ENCODE data around the gene SHROOM1. TPM values are rescaled to one million over a fixed set of nuclear protein-coding genes. Genes with fewer than 3 reads are reported as not detected.

SHROOM1 gene
- total and polyA plus RNA-seq, 4 experiments from 2014 or later, result 0.49 TPM; not detected in 3

DNA sequence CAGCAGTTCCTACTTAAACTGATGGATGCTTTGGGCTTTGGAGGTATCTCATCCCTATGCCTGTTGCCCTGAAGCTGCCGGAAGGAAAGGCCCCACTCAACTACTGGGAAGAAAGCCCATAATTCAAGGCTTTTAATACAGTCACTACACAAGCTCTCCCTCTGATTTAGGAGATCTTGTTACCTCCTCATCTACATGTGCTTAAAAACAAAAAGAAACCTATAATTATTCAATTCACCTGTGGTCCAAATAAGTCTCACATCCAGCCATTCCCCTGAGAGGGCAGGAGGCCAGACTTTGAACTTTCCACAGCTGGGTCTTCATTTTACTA lies 42.3 kb upstream of the SHROOM1 start:
- Histone ChIP-seq H3K4me3 (ENCODE audit: low read length in 2 of 2) (no peak overlapping the region), H3K9me3 (ENCODE audit: control insufficient read depth in 1 of 2, low read length in 2 of 2) (no peaks in the 10 kb centered on the region), H3K36me3 (ENCODE audit: insufficient read depth, low read length) (peaks cover 14% of the 10 kb centered on the region), H3K4me1 (ENCODE audit: insufficient read depth, low read length) (peaks cover 3% of the 10 kb centered on the region), H3K27ac (ENCODE audit: low read depth, low read length) (no peak overlapping the region), H3K27me3 (ENCODE audit: insufficient read depth, low read length) (no peaks in the 10 kb centered on the region)
- H3K36me3 Mint-ChIP-seq, result peaks cover 12 to 56% of the 10 kb centered on the region in 2 donors
- H3K27me3 Mint-ChIP-seq, result no peaks in the 10 kb centered on the region
- peak overlapping the region in 6 of 7 donors; percentile 6 to 73 (median 36) for H3K27ac Mint-ChIP-seq
- no peaks in the 10 kb centered on the region for H3K9me3 Mint-ChIP-seq
- ChIA-PET CTCF (ENCODE audit: partially characterized antibody) (interaction anchor here (1.3 to 2.0 kb wide), 2 partner anchors 11 to 53 kb away, joined by 4 to 9 read pairs; no protein-coding TSS in a partner anchor), POLR2A (ENCODE audit: partially characterized antibody) (no interaction called here)
- intact Hi-C loops (cut with micrococcal nuclease), result no loop called here
- no peak for DNase-seq
- H3K4me1 Mint-ChIP-seq, result peaks cover 0 to 3% (median 1%) of the 10 kb centered on the region in 4 donors
- H3K4me3 Mint-ChIP-seq, result no peak overlapping the region

DNA sequence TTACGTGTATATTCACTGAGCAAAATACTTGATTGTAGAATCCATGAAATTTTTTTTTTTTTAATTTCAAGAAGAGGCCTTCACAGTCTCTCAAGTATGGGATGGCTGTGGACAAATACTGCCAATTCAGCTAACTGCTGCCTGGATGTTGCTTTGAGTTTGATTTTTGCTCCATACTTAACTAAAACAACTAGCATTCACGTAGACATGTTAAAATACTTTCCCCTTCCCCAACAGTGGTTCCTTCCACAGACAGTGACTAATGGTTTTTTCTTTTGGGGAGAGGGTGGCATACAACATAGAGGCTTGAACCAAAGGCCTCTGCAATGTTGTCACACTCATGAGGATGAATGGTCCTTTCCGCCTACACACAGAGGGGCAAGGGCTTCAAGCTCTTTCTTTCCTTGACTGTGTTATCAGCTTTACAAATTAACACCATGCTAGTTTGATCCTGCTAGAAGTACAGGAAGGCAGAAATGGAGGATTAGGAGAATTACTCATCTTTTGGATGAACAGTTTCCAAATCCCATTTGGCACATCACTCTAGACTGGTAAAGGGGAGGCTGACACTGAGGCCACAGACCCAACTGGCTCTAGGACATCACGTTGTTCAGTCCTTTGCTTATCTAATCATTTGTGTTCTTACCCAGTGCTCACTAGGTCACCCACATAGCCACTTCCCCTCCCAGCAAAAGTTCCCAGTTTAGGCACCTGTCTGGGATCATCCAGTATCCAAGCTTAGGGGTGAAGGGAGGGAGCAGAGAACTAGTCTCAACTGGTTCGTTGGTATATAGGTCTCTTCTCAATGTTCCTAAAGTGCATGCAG lies 41.2 kb upstream of the SHROOM1 start:
- Mint-ChIP-seq H3K36me3 (peaks cover 12 to 57% of the 10 kb centered on the region in 2 donors), H3K9me3 (no peaks in the 10 kb centered on the region), H3K27ac (peak overlapping the region; percentile 9 to 64 (median 30)), H3K4me3 (no peak overlapping the region), H3K4me1 (peaks cover 7 to 13% (median 9%) of the 10 kb centered on the region in 4 donors), H3K27me3 (no peaks in the 10 kb centered on the region)
- ChIA-PET CTCF (ENCODE audit: partially characterized antibody) (interaction anchor here (1.3 to 2.0 kb wide), 2 partner anchors 12 to 52 kb away, joined by 4 to 9 read pairs; no protein-coding TSS in a partner anchor), POLR2A (ENCODE audit: partially characterized antibody) (interaction anchor here (0.5 to 1.1 kb wide), 2 partner anchors 180 to 196 kb away, joined by 3 to 4 read pairs; partner anchors contain the start of gene HSPA4)
- H3K27ac ChIP-seq (ENCODE audit: low read depth, low read length), result no peak overlapping the region
- no peak for DNase-seq
- intact Hi-C loops (cut with micrococcal nuclease), result no loop called here
- no peak overlapping the region for H3K4me3 ChIP-seq (ENCODE audit: low read length in 2 of 2)
- H3K9me3 ChIP-seq (ENCODE audit: control insufficient read depth in 1 of 2, low read length in 2 of 2), result no peaks in the 10 kb centered on the region
- no peaks in the 10 kb centered on the region for H3K27me3 ChIP-seq (ENCODE audit: insufficient read depth, low read length)
- H3K4me1 ChIP-seq (ENCODE audit: insufficient read depth, low read length), result peaks cover 13% of the 10 kb centered on the region
- H3K36me3 ChIP-seq (ENCODE audit: insufficient read depth, low read length), result peaks cover 8% of the 10 kb centered on the region

DNA sequence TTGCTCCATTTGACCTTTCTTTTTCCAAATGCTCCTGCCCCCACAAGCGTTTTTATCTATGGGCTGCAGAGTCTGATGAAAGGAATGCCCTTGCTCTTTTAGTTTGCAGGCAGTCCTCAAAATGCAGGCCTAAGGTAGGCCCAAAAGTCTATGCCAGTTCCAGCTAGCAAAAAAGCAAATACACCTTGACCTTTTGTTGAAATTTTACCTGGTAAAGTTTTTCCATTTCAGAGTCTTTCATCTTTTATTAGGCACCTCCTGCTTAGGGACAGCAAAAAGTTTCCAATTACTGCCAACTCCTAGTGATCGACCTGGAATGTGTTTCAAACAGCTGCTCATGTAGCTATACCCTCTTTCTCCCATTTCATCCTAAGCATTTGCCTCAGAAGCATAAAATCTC lies 40.4 kb upstream of the SHROOM1 start:
- POLR2A ChIA-PET (ENCODE audit: partially characterized antibody), result interaction anchor here (0.5 to 1.1 kb wide), 2 partner anchors 181 to 196 kb away, joined by 3 to 4 read pairs; partner anchors contain the start of gene HSPA4
- Mint-ChIP-seq H3K4me1 (peaks cover 14 to 22% (median 16%) of the 10 kb centered on the region in 4 donors), H3K4me3 (peak overlapping the region in 1 of 8 donors; percentile 15), H3K9me3 (no peaks in the 10 kb centered on the region), H3K27ac (peak overlapping the region in 6 of 7 donors; percentile 47 to 74 (median 66)), H3K27me3 (no peaks in the 10 kb centered on the region), H3K36me3 (peaks cover 12 to 58% of the 10 kb centered on the region in 2 donors)
- no peak overlapping the region for H3K4me3 ChIP-seq (ENCODE audit: low read length in 2 of 2)
- intact Hi-C loops (cut with micrococcal nuclease), result no loop called here
- H3K4me1 ChIP-seq (ENCODE audit: insufficient read depth, low read length), result peaks cover 16% of the 10 kb centered on the region
- no peaks in the 10 kb centered on the region for H3K27me3 ChIP-seq (ENCODE audit: insufficient read depth, low read length)
- no peaks in the 10 kb centered on the region for H3K9me3 ChIP-seq (ENCODE audit: control insufficient read depth in 1 of 2, low read length in 2 of 2)
- peaks cover 8% of the 10 kb centered on the region for H3K36me3 ChIP-seq (ENCODE audit: insufficient read depth, low read length)
- no peak for DNase-seq
- H3K27ac ChIP-seq (ENCODE audit: low read depth, low read length), result no peak overlapping the region
- CTCF ChIA-PET (ENCODE audit: partially characterized antibody), result interaction anchor here (2.0 kb wide), 1 partner anchor 12 kb away, joined by 9 read pairs; no protein-coding TSS in a partner anchor

DNA sequence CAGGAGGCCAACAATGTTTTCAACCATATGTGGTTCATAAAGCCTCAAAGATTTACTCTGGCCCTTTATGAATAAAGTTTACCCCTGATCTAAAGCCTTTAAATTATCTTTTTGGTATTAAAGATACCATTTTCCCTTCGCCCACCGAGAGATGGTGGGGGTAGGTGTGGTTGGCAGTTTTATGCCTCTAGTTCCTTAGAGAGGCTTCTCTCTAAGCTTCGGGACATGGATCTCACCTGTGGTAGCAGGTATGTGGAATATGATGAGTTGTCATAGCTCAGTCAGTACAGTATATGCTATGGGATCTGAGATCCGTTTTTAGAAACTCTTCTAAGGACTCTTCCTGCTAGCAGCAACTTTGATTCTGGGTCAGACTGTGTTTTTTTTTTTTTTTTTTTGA lies 38.3 kb upstream of the SHROOM1 start:
- H3K4me3 Mint-ChIP-seq, result peak overlapping the region in 6 of 8 donors; percentile 40 to 99 (median 61)
- Histone ChIP-seq H3K36me3 (ENCODE audit: insufficient read depth, low read length) (peaks cover 8% of the 10 kb centered on the region), H3K27ac (ENCODE audit: low read depth, low read length) (no peak overlapping the region), H3K27me3 (ENCODE audit: insufficient read depth, low read length) (no peaks in the 10 kb centered on the region), H3K4me3 (ENCODE audit: low read length in 2 of 2) (no peak overlapping the region), H3K9me3 (ENCODE audit: control insufficient read depth in 1 of 2, low read length in 2 of 2) (no peaks in the 10 kb centered on the region), H3K4me1 (ENCODE audit: insufficient read depth, low read length) (peaks cover 21% of the 10 kb centered on the region)
- peaks cover 12 to 47% of the 10 kb centered on the region in 2 donors for H3K36me3 Mint-ChIP-seq
- H3K4me1 Mint-ChIP-seq, result peaks cover 18 to 29% (median 22%) of the 10 kb centered on the region in 4 donors
- ChIA-PET POLR2A (ENCODE audit: partially characterized antibody) (interaction anchor here (0.9 to 1.2 kb wide), 2 partner anchors 8 to 18 kb away, joined by 3 read pairs; no protein-coding TSS in a partner anchor), CTCF (ENCODE audit: partially characterized antibody) (interaction anchor here (0.7 to 4.3 kb wide), 3 partner anchors 15 to 594 kb away, joined by 4 to 23 read pairs (median 6); partner anchors contain the start of gene SHROOM1)
- no peak for DNase-seq
- no peaks in the 10 kb centered on the region for H3K27me3 Mint-ChIP-seq
- intact Hi-C loops (cut with micrococcal nuclease), result loop anchor here (5.0 kb wide), 1 partner anchor 121 kb away; the partner anchor contains the start of gene CCNI2
- peak overlapping the region; percentile 68 to 100 (median 79) for H3K27ac Mint-ChIP-seq
- no peaks in the 10 kb centered on the region for H3K9me3 Mint-ChIP-seq

DNA sequence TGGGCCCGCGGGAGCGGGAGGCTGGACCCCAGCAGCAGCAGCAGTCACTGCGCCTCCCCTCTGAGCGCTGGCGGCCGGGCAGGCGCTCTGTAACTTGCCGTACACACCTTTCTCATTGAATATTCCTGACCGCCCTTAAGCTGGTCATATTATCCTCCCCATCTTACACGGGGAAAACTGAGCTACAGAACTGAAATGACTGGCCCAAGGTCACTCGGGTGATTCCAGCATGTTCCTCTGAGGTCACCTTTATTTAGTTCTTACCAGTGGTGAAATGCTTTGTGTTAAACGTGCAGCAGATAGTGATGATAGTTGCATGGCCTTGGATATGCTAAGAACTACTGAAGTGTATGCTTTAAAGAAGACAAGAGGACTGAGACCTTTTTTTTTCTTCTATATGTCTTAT lies 36.6 kb upstream of the SHROOM1 start:
- ChIA-PET CTCF (ENCODE audit: partially characterized antibody) (interaction anchor here (1.5 to 4.3 kb wide), 2 partner anchors 16 to 341 kb away, joined by 3 to 23 read pairs; no protein-coding TSS in a partner anchor), POLR2A (ENCODE audit: partially characterized antibody) (interaction anchor here (0.7 to 2.4 kb wide), 9 partner anchors 10 to 456 kb away, joined by 3 to 18 read pairs (median 5); partner anchors contain the start of genes AFF4, HSPA4 and IRF1)
- no peak for DNase-seq
- Mint-ChIP-seq H3K27ac (peak overlapping the region; percentile 96 to 100 (median 100)), H3K27me3 (no peaks in the 10 kb centered on the region), H3K4me1 (peaks cover 18 to 29% (median 22%) of the 10 kb centered on the region in 4 donors), H3K36me3 (peaks cover 12 to 34% of the 10 kb centered on the region in 2 donors), H3K4me3 (peak overlapping the region; percentile 95 to 100 (median 100)), H3K9me3 (no peaks in the 10 kb centered on the region)
- Histone ChIP-seq H3K4me3 (ENCODE audit: low read length in 2 of 2) (peak overlapping the region; percentile 79 to 90), H3K9me3 (ENCODE audit: control insufficient read depth in 1 of 2, low read length in 2 of 2) (no peaks in the 10 kb centered on the region), H3K27ac (ENCODE audit: low read depth, low read length) (peak overlapping the region; percentile 93), H3K36me3 (ENCODE audit: insufficient read depth, low read length) (peaks cover 8% of the 10 kb centered on the region), H3K27me3 (ENCODE audit: insufficient read depth, low read length) (no peaks in the 10 kb centered on the region), H3K4me1 (ENCODE audit: insufficient read depth, low read length) (peaks cover 21% of the 10 kb centered on the region)
- intact Hi-C loops (cut with micrococcal nuclease), result loop anchor here (2.0 to 5.0 kb wide), 2 partner anchors 96 to 120 kb away; partner anchors contain the start of genes AFF4 and CCNI2

DNA sequence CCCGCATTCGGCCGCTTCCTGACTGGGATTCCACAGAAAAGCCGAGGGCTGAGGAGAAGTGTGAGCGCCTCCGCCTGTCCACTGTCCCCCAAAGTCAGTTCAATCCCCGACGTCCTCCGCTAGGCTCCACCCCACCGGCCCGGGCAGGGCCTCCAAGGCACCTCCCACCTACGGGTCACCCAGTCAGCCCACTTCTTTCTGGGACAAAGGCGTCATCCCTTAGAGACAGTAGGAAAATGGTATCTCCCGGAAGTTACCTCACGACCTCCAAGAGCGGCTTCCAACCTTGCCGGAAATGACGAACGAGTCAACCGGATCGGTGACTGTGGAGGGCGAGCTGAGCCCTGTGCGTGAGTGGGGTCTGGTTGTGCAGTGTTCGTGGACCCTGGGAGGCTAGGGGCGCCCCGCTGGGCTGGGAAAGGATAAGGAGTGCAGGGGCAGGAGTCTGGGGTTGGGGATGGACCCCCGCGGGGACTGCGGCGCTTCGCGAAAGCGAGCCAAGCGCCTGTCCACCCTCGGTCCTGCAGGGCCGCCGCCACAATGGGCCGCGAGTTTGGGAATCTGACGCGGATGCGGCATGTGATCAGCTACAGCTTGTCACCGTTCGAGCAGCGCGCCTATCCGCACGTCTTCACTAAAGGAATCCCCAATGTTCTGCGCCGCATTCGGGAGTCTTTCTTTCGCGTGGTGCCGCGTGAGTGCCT lies 36.0 kb upstream of the SHROOM1 start, which contains the start of the genes GDF9 and UQCRQ:
GDF9 (minus strand) TSS at position 128 of the 704 bp plus-strand sequence. CDS start 1,936 bp downstream, outside the sequence.
UQCRQ (plus strand) TSS at position 301 of the 704 bp plus-strand sequence; CDS start at position 541, 240 bp downstream.
- POLR2A ChIA-PET (ENCODE audit: partially characterized antibody), result interaction anchor here (0.7 to 2.4 kb wide), 13 partner anchors 10 to 1545 kb away, joined by 3 to 18 read pairs (median 5); partner anchors contain the start of genes AFF4, CDKN2AIPNL, HSPA4 and IRF1
- CTCF ChIA-PET (ENCODE audit: partially characterized antibody), result interaction anchor here (1.5 to 4.3 kb wide), 2 partner anchors 17 to 341 kb away, joined by 3 to 23 read pairs; no protein-coding TSS in a partner anchor
- peaks cover 8% of the 10 kb centered on the region for H3K36me3 ChIP-seq (ENCODE audit: insufficient read depth, low read length)
- peak within 1 kb of the TSS; percentile 79 to 90 for H3K4me3 ChIP-seq (ENCODE audit: low read length in 2 of 2)
- Mint-ChIP-seq H3K27ac (peak within 1 kb of the TSS; percentile 96 to 100 (median 100)), H3K36me3 (peaks cover 12 to 34% of the 10 kb centered on the region in 2 donors), H3K9me3 (no peaks in the 10 kb centered on the region), H3K4me3 (peak within 1 kb of the TSS; percentile 95 to 100 (median 100)), H3K4me1 (peaks cover 18 to 29% (median 22%) of the 10 kb centered on the region in 4 donors), H3K27me3 (no peaks in the 10 kb centered on the region)
- no peaks in the 10 kb centered on the region for H3K27me3 ChIP-seq (ENCODE audit: insufficient read depth, low read length)
- DNase-seq, result peak; percentile 92 to 98 (median 96)
- H3K27ac ChIP-seq (ENCODE audit: low read depth, low read length), result peak within 1 kb of the TSS; percentile 93
- H3K9me3 ChIP-seq (ENCODE audit: control insufficient read depth in 1 of 2, low read length in 2 of 2), result no peaks in the 10 kb centered on the region
- H3K4me1 ChIP-seq (ENCODE audit: insufficient read depth, low read length), result peaks cover 21% of the 10 kb centered on the region
- intact Hi-C loops (cut with micrococcal nuclease), result loop anchor here (1.0 to 5.0 kb wide), 3 partner anchors 96 to 185 kb away; partner anchors contain the start of genes AFF4 and CCNI2
